ENCODE data around the gene DSCAML1. TPM values are rescaled to one million over a fixed set of nuclear protein-coding genes. Genes with fewer than 3 reads are reported as not detected.
"Not testable (repeated sequence)": the region's sequence is repeated elsewhere in the genome, so short reads cannot be mapped to it uniquely, and the experiment has no call there.

DSCAML1 gene
- total RNA-seq, 2 donors from 2014 or later: 0.08 TPM; not detected in 1

GRCh38 chr11:117817368-117818040, 20.5 kb upstream of the DSCAML1 start:
- DNase-seq (ENCODE audit: low spot score) (peak; percentile 93), ATAC-seq (peak; percentile 61 to 66)
- peaks cover 66 to 67% of the 10 kb centered on the region in 2 donors for H3K4me1 Mint-ChIP-seq (ENCODE audit: low read depth in 2 of 2)
- H3K4me3 Mint-ChIP-seq: peak overlapping the region; percentile 82
- peaks cover 3 to 4% of the 10 kb centered on the region in 2 donors for H3K27me3 Mint-ChIP-seq
- H3K27ac Mint-ChIP-seq: peak overlapping the region; percentile 70 to 95
- no peaks in the 10 kb centered on the region for H3K36me3 Mint-ChIP-seq
- H3K9me3 Mint-ChIP-seq: no peaks in the 10 kb centered on the region

- H3K9me3 Mint-ChIP-seq: no peaks in the 10 kb centered on the region
- H3K27me3 Mint-ChIP-seq: peaks cover 3 to 10% of the 10 kb centered on the region in 2 donors
- ATAC-seq (no peak), DNase-seq (ENCODE audit: low spot score) (no peak)
- H3K27ac Mint-ChIP-seq: peak overlapping the region; percentile 70 to 95
- H3K36me3 Mint-ChIP-seq: no peaks in the 10 kb centered on the region
- peak overlapping the region; percentile 82 for H3K4me3 Mint-ChIP-seq
- H3K4me1 Mint-ChIP-seq (ENCODE audit: low read depth in 2 of 2): peaks cover 65 to 66% of the 10 kb centered on the region in 2 donors
Observed at GRCh38 chr11:117816846-117817367, 19.9 kb upstream of the DSCAML1 start.

GRCh38 chr11:117816151-117816741, 19.2 kb upstream of the DSCAML1 start:
- no peak for DNase-seq (ENCODE audit: low spot score)
- peaks cover 60 to 65% of the 10 kb centered on the region in 2 donors for H3K4me1 Mint-ChIP-seq (ENCODE audit: low read depth in 2 of 2)
- H3K4me3 Mint-ChIP-seq: peak overlapping the region; percentile 82
- peak overlapping the region; percentile 70 to 95 for H3K27ac Mint-ChIP-seq
- H3K9me3 Mint-ChIP-seq: no peaks in the 10 kb centered on the region
- ATAC-seq: no peak
- peaks cover 3 to 15% of the 10 kb centered on the region in 2 donors for H3K27me3 Mint-ChIP-seq
- no peaks in the 10 kb centered on the region for H3K36me3 Mint-ChIP-seq

GRCh38 chr11:117815262-117815803, 18.3 kb upstream of the DSCAML1 start:
- H3K4me1 Mint-ChIP-seq (ENCODE audit: low read depth in 2 of 2): peaks cover 65 to 73% of the 10 kb centered on the region in 2 donors
- peak overlapping the region; percentile 70 to 95 for H3K27ac Mint-ChIP-seq
- no peaks in the 10 kb centered on the region for H3K9me3 Mint-ChIP-seq
- H3K36me3 Mint-ChIP-seq: no peaks in the 10 kb centered on the region
- peak overlapping the region; percentile 82 for H3K4me3 Mint-ChIP-seq
- DNase-seq (ENCODE audit: low spot score) (peak; percentile 93), ATAC-seq (peak; percentile 78 to 83)
- H3K27me3 Mint-ChIP-seq: peaks cover 6 to 24% of the 10 kb centered on the region in 2 donors

- Mint-ChIP-seq H3K27ac (peak overlapping the region; percentile 70 to 95), H3K4me3 (peak overlapping the region; percentile 82), H3K27me3 (peaks cover 5 to 29% of the 10 kb centered on the region in 2 donors), H3K36me3 (no peaks in the 10 kb centered on the region), H3K9me3 (no peaks in the 10 kb centered on the region), H3K4me1 (ENCODE audit: low read depth in 2 of 2) (peaks cover 71 to 73% of the 10 kb centered on the region in 2 donors)
- ATAC-seq (peak; percentile 58 to 66), DNase-seq (ENCODE audit: low spot score) (peak; percentile 83)
Observed at GRCh38 chr11:117814766-117815261, 17.8 kb upstream of the DSCAML1 start.

GRCh38 chr11:117814204-117814765, 17.3 kb upstream of the DSCAML1 start:
- Mint-ChIP-seq H3K27ac (peak overlapping the region; percentile 70 to 95), H3K4me1 (ENCODE audit: low read depth in 2 of 2) (peaks cover 75 to 76% of the 10 kb centered on the region in 2 donors), H3K9me3 (no peaks in the 10 kb centered on the region), H3K36me3 (no peaks in the 10 kb centered on the region), H3K27me3 (peaks cover 7 to 34% of the 10 kb centered on the region in 2 donors), H3K4me3 (peak overlapping the region; percentile 82)
- DNase-seq (ENCODE audit: low spot score) (no peak), ATAC-seq (no peak)

- peak overlapping the region; percentile 0 for H3K4me3 Mint-ChIP-seq
- H3K27ac Mint-ChIP-seq: peak overlapping the region; percentile 0 to 70
- H3K27me3 Mint-ChIP-seq: peaks cover 9 to 34% of the 10 kb centered on the region in 2 donors
- H3K36me3 Mint-ChIP-seq; DNase-seq (ENCODE audit: low spot score); H3K9me3 Mint-ChIP-seq; ATAC-seq: not testable (repeated sequence)
- peaks cover 39 to 51% of the 10 kb centered on the region in 2 donors for H3K4me1 Mint-ChIP-seq (ENCODE audit: low read depth in 2 of 2)
Observed at GRCh38 chr11:117810056-117810451, 13.0 kb upstream of the DSCAML1 start.

GRCh38 chr11:117809236-117810055, 12.4 kb upstream of the DSCAML1 start:
- peak overlapping the region; percentile 0 for H3K4me3 Mint-ChIP-seq
- H3K27me3 Mint-ChIP-seq: peaks cover 11 to 34% of the 10 kb centered on the region in 2 donors
- H3K4me1 Mint-ChIP-seq (ENCODE audit: low read depth in 2 of 2): peaks cover 33 to 47% of the 10 kb centered on the region in 2 donors
- no peaks in the 10 kb centered on the region for H3K9me3 Mint-ChIP-seq
- DNase-seq (ENCODE audit: low spot score) (no peak), ATAC-seq (peak; percentile 83 to 84)
- H3K27ac Mint-ChIP-seq: peak overlapping the region; percentile 0 to 70
- no peaks in the 10 kb centered on the region for H3K36me3 Mint-ChIP-seq

GRCh38 chr11:117808784-117809183, 11.8 kb upstream of the DSCAML1 start:
- ATAC-seq: no peak
- DNase-seq (ENCODE audit: low spot score): no peak
- Mint-ChIP-seq H3K27ac (peak overlapping the region in 1 of 2 donors; percentile 57), H3K4me1 (ENCODE audit: low read depth in 2 of 2) (peaks cover 26 to 41% of the 10 kb centered on the region in 2 donors), H3K36me3 (no peaks in the 10 kb centered on the region), H3K9me3 (no peaks in the 10 kb centered on the region), H3K4me3 (no peak overlapping the region), H3K27me3 (peaks cover 11 to 34% of the 10 kb centered on the region in 2 donors)

- no peak overlapping the region for H3K27ac Mint-ChIP-seq
- no peak overlapping the region for H3K4me3 Mint-ChIP-seq
- peaks cover 11 to 32% of the 10 kb centered on the region in 2 donors for H3K27me3 Mint-ChIP-seq
- DNase-seq (ENCODE audit: low spot score) (peak; percentile 79), ATAC-seq (peak in 1 of 2 donors; percentile 79)
- no peaks in the 10 kb centered on the region for H3K36me3 Mint-ChIP-seq
- no peaks in the 10 kb centered on the region for H3K9me3 Mint-ChIP-seq
- peaks cover 16 to 32% of the 10 kb centered on the region in 2 donors for H3K4me1 Mint-ChIP-seq (ENCODE audit: low read depth in 2 of 2)
Observed at GRCh38 chr11:117807482-117808327, 10.7 kb upstream of the DSCAML1 start.

- Mint-ChIP-seq H3K4me3 (no peak overlapping the region), H3K27me3 (peaks cover 11 to 23% of the 10 kb centered on the region in 2 donors), H3K9me3 (no peaks in the 10 kb centered on the region), H3K4me1 (ENCODE audit: low read depth in 2 of 2) (peaks cover 14 to 28% of the 10 kb centered on the region in 2 donors), H3K27ac (no peak overlapping the region), H3K36me3 (no peaks in the 10 kb centered on the region)
- DNase-seq (ENCODE audit: low spot score) (no peak), ATAC-seq (no peak)
Observed at GRCh38 chr11:117806846-117807245, 9.8 kb upstream of the DSCAML1 start.

GRCh38 chr11:117805045-117805444, 8.0 kb upstream of the DSCAML1 start:
- ATAC-seq (no peak), DNase-seq (ENCODE audit: low spot score) (no peak)
- Mint-ChIP-seq H3K36me3 (no peaks in the 10 kb centered on the region), H3K4me3 (no peak overlapping the region), H3K27me3 (peaks cover 7 to 11% of the 10 kb centered on the region in 2 donors), H3K4me1 (ENCODE audit: low read depth in 2 of 2) (peaks cover 7 to 18% of the 10 kb centered on the region in 2 donors), H3K9me3 (no peaks in the 10 kb centered on the region), H3K27ac (no peak overlapping the region)
